Ovary (tissue), 9 donors: ENCODE measurements around the gene OSBPL2. TPM values are rescaled to one million over a fixed set of nuclear protein-coding genes. Genes with fewer than 3 reads are reported as not detected.

Experiments used
- DNase-seq, 5 donors: peaks; one replicate each; pipeline ENCODE4 v3.0.0-alpha.2; 2019 to 2020
- H3K27ac ChIP-seq, 2 donors: fragments of 200-600 bp; one replicate each; pipeline versions ENCODE4 v1.5.1 to v1.8.0; 2019 to 2022
- H3K27me3 ChIP-seq: fragments of 200-600 bp; one replicate; pipeline ENCODE4 v1.8.0; 2022
- H3K36me3 ChIP-seq: fragments of 200-600 bp; sonication (generic); one replicate; pipeline ENCODE4 v1.5.1; 2019
- H3K4me1 ChIP-seq: one replicate; pipeline ENCODE4 v1.8.1; 2013; ENCODE audit warnings: mild to moderate bottlenecking, moderate library complexity; ENCODE audit not compliant: insufficient read depth
- H3K4me3 ChIP-seq: fragments of 200-600 bp; sonication (generic); one replicate; pipeline ENCODE4 v1.5.1; 2017
- H3K9me3 ChIP-seq, 2 donors: fragments of 200-600 bp in 1 of 2; sonication (generic) in 1 of 2; one replicate each; pipeline versions ENCODE4 v1.5.1 to v1.8.1; 2013 to 2019; ENCODE audit warnings: mild to moderate bottlenecking in 1 of 2, moderate library complexity in 1 of 2
- EP300 ChIP-seq: sonication (generic); formaldehyde crosslinking; IDR thresholded peaks from one replicate; pipeline ENCODE4 v1.6.1; 2017; ENCODE audit warnings: antibody characterized with exemption
- POLR2A ChIP-seq: fragments of 450-650 bp; IDR thresholded peaks from one replicate; pipeline ENCODE4 v1.6.1; 2017; ENCODE audit warnings: antibody characterized with exemption, mild to moderate bottlenecking, moderate library complexity
- WGBS, 3 donors: extraction: QIAGEN DNeasy Blood & Tissue Kit in 1 of 3; methylation state at CpG; one replicate each; pipeline versions ENCODE4 v1.1.5 to v1.1.7; 2013 to 2017; 5-methylcytosine and 5-hydroxymethylcytosine counted together
- intact Hi-C, 4 donors: fragments of 100-400 bp; cut with DNase I; formaldehyde crosslinking; loops; one replicate each; pipeline versions ENCODE4 v1.11.0 to v1.15.1; 2022 to 2023
- polyA plus RNA-seq, 2 donors: library from polyadenylated mRNA; stranded (reverse); fragments of 200-250 nt in 1 of 2; fragments of 350-450 nt in 1 of 2; fragmentation: Illumina TruSeq in 1 of 2; extraction: RNeasy Lipid Tissue Mini Kit (QIAGEN cat#74804) in 1 of 2; gene quantifications; one replicate each; pipeline ENCODE4 v1.2.3, GENCODE V29; 2013 to 2014
- total RNA-seq, 7 donors: library from RNA; depleted of rRNA in 2 of 7; stranded (reverse); fragments of >200 nt in 2 of 7; fragmentation: NEBNext Ultra II Directional in 3 of 7; extraction: Animal tissue kit (Norgen Biotek cat#: 25700) in 3 of 7; gene quantifications; one replicate each; pipeline versions ENCODE4 v1.1.0 to v1.2.4, GENCODE V29; 2016 to 2023
- TF ChIP-seq, protein P1 (sequence below), 3 donors: fragments of 450-650 bp in 2 of 3; fragments of 200-600 bp in 1 of 3; IDR thresholded peaks; one replicate each; pipeline versions ENCODE4 v1.5.1 to v1.8.0; 2016 to 2022; ENCODE audit warnings: antibody characterized with exemption in 3 of 3, mild to moderate bottlenecking in 1 of 3
- donor health status: DM: no; HTN: no; CAD: no; lungs with moderate emphysema.
- donor health status: DM: no; HTN: no; CAD: no.
- donor health status: Bipolar disorder and iron deficiency.
- donor health status: DM: yes; HTN: yes; CAD: no.
- donor health status: DM: no; HTN: no; CAD: no.
- donor health status: DM: yes; HTN: yes; CAD: no.

The OSBPL2 gene
- total and polyA plus RNA-seq, 9 donors: 14.2 to 42.2 (median 34.4) TPM

- H3K27ac ChIP-seq: no peak overlapping the region
- intact Hi-C loops: no loop called here
- 91 to 95% (median 91%) methylated on average over 10 of the region's 10 CpGs for whole genome bisulfite sequencing, 3 donors
- TF ChIP-seq, protein P1, sequence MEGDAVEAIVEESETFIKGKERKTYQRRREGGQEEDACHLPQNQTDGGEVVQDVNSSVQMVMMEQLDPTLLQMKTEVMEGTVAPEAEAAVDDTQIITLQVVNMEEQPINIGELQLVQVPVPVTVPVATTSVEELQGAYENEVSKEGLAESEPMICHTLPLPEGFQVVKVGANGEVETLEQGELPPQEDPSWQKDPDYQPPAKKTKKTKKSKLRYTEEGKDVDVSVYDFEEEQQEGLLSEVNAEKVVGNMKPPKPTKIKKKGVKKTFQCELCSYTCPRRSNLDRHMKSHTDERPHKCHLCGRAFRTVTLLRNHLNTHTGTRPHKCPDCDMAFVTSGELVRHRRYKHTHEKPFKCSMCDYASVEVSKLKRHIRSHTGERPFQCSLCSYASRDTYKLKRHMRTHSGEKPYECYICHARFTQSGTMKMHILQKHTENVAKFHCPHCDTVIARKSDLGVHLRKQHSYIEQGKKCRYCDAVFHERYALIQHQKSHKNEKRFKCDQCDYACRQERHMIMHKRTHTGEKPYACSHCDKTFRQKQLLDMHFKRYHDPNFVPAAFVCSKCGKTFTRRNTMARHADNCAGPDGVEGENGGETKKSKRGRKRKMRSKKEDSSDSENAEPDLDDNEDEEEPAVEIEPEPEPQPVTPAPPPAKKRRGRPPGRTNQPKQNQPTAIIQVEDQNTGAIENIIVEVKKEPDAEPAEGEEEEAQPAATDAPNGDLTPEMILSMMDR (IDR thresholded peaks at IDR 0.05): no peak
- no peak for TF ChIP-seq POLR2A
- TF ChIP-seq EP300: no peak
- H3K9me3 ChIP-seq: no peaks in the 10 kb centered on the region
- peaks cover 14% of the 10 kb centered on the region for H3K4me1 ChIP-seq
- H3K36me3 ChIP-seq: no peaks in the 10 kb centered on the region
- no peaks in the 10 kb centered on the region for H3K27me3 ChIP-seq
- no peak overlapping the region for H3K4me3 ChIP-seq
- no peak for DNase-seq
Measured at GRCh38 chr20:62266340-62266739, 28.0 kb downstream of the OSBPL2 start.

- no peak for TF ChIP-seq EP300
- TF ChIP-seq, protein P1 (IDR thresholded peaks at IDR 0.05): no peak
- no peak for TF ChIP-seq POLR2A
- no peaks in the 10 kb centered on the region for H3K9me3 ChIP-seq
- 96 to 98% (median 97%) methylated on average over 13 of the region's 13 CpGs for WGBS, 3 donors
- H3K27me3 ChIP-seq: no peaks in the 10 kb centered on the region
- H3K36me3 ChIP-seq: no peaks in the 10 kb centered on the region
- DNase-seq: no peak
- intact Hi-C loops: no loop called here
- no peak overlapping the region for H3K27ac ChIP-seq
- H3K4me1 ChIP-seq: peaks cover 14% of the 10 kb centered on the region
- H3K4me3 ChIP-seq: no peak overlapping the region
Measured at GRCh38 chr20:62266851-62267250, 28.5 kb downstream of the OSBPL2 start.

DNA sequence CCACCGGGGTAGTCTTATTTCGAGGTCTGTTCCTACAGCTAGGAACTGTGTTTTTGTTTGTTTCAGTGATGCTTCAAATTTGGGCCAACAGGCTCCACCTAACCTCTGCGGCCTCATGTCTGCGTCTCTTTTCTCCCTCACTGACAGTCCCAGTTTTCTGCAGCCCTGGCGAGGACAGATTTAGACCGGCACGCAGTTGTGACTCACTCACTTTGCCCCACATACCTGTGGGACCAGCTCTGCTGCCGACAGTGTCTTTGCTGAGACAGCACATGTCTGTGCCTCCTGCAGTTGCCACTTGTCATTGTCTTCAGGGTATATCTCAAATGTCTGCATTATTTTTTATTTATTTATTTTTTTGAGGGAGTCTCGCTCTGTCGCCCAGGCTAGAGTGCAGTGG, 29.2 kb downstream of the OSBPL2 start:
- TF ChIP-seq, protein P1 (IDR thresholded peaks at IDR 0.05): no peak
- TF ChIP-seq EP300 (no peak), POLR2A (no peak)
- Histone ChIP-seq H3K9me3 (no peaks in the 10 kb centered on the region), H3K27me3 (no peaks in the 10 kb centered on the region), H3K36me3 (no peaks in the 10 kb centered on the region), H3K4me3 (no peak overlapping the region), H3K27ac (no peak overlapping the region), H3K4me1 (peaks cover 14% of the 10 kb centered on the region)
- DNase-seq: no peak
- WGBS, 3 donors: 88 to 90% (median 88%) methylated on average over 10 of the region's 10 CpGs
- intact Hi-C loops: no loop called here

DNA sequence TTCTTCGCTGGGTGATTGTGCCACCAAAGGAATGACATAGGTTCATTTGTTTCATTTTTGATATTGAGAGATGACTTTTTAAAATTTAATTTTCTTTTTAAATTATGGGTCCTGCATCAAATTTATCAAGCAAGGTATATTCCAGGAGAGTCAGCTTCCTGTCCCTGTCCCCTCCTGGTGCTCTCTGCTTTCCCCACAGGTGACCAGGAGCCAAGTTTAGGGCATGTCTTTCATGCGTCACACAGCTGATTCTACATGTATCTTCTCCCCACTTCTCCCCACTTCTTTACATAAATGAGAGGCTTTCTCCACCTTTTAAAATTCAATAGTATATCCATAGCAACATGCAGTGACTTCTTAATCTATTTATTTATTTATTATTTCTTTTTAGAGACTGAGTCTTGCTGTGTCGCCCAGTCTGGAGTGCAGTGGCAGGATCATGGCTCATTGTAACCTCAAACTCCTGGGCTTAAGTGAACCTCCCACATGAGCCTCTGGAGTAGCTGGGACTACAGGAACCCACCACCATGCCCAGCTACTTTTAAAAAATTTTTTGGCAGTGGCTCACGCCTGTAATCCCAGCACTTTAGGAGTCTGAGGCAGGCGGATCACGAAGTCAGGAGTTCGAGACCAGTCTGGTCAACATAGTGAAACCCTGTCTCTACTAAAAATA, 30.0 kb downstream of the OSBPL2 start:
- no peaks in the 10 kb centered on the region for H3K36me3 ChIP-seq
- intact Hi-C loops: no loop called here

More for the DNA sequence above, 30.0 kb downstream of the OSBPL2 start:
- Histone ChIP-seq H3K27me3 (no peaks in the 10 kb centered on the region), H3K27ac (no peak overlapping the region), H3K9me3 (no peaks in the 10 kb centered on the region), H3K4me3 (no peak overlapping the region), H3K4me1 (peaks cover 14% of the 10 kb centered on the region)
- DNase-seq: no peak
- TF ChIP-seq EP300: no peak
- TF ChIP-seq POLR2A: no peak
- TF ChIP-seq, protein P1 (IDR thresholded peaks at IDR 0.05): no peak
- 81 to 92% (median 82%) methylated on average over 7 of the region's 7 CpGs for WGBS, 3 donors
